ENCODE data around the gene RTTN.
A peak's percentile ranks its signal among the peaks of the same experiment; 100 is the strongest.

Gene RTTN

GRCh38 chr18:70078106-70078505 is 127.4 kb downstream of the RTTN start:
- no peak for DNase-seq (ENCODE audit: low spot score)
- TF ChIP-seq CTCF (IDR thresholded peaks at IDR 0.05; ENCODE audit: extremely low read depth, missing control alignments), result no peak

GRCh38 chr18:70075906-70076305 is 129.6 kb downstream of the RTTN start:
- TF ChIP-seq CTCF (IDR thresholded peaks at IDR 0.05; ENCODE audit: extremely low read depth, missing control alignments), result no peak
- no peak for DNase-seq (ENCODE audit: low spot score)

- TF ChIP-seq CTCF (IDR thresholded peaks at IDR 0.05; ENCODE audit: extremely low read depth, missing control alignments), result no peak
- DNase-seq (ENCODE audit: low spot score), result no peak
Observed at GRCh38 chr18:70074116-70074515, 131.4 kb downstream of the RTTN start.

GRCh38 chr18:70073432-70073831 is 132.1 kb downstream of the RTTN start:
- TF ChIP-seq CTCF (IDR thresholded peaks at IDR 0.05; ENCODE audit: extremely low read depth, missing control alignments), result no peak
- no peak for DNase-seq (ENCODE audit: low spot score)

GRCh38 chr18:70072678-70073077 is 132.8 kb downstream of the RTTN start:
- peak; percentile 13 for TF ChIP-seq CTCF (IDR thresholded peaks at IDR 0.05; ENCODE audit: extremely low read depth, missing control alignments)
- DNase-seq (ENCODE audit: low spot score), result no peak

GRCh38 chr18:70069965-70070364 is 135.5 kb downstream of the RTTN start:
- TF ChIP-seq CTCF (IDR thresholded peaks at IDR 0.05; ENCODE audit: extremely low read depth, missing control alignments), result no peak
- DNase-seq (ENCODE audit: low spot score), result no peak

- no peak for TF ChIP-seq CTCF (IDR thresholded peaks at IDR 0.05; ENCODE audit: extremely low read depth, missing control alignments)
- DNase-seq (ENCODE audit: low spot score), result no peak
Observed at GRCh38 chr18:70069382-70069781, 136.1 kb downstream of the RTTN start.

Data from GM20000 (cell line).